ENCODE measurements around the gene ANK2.
A peak's percentile ranks its signal among the peaks of the same experiment; 100 is the strongest.
"Not testable (repeated sequence)": the region's sequence is repeated elsewhere in the genome, so short reads cannot be mapped to it uniquely, and the experiment has no call there.

Gene ANK2

DNA sequence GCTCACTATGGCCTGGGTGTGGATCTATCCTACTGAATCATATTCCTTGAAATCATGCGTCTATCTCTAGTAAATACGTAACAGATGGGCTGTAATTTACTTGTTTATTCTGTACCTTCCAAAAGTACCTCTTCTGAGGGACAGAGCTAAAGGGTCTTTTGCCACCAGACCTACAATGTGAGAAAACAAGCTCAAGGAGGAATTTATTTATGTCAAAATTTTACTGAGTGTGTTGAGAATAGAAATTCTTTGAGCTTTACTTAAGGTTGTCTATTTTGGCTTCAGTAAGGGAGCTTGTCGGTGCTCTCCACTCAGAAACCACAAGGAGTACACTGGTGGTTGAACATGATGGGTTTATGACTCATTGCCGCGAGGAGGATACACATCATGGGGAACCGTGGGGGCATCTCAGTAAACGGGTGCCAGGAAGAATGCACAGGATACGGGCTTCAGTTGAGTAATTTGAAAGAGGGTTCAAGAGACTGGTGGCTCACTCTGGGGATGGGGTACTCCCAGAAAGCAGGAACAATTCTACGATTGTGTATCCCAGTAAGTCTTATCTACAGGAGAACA, 3.0 kb downstream of the ANK2 start:
- DNase-seq, result no peak

DNA sequence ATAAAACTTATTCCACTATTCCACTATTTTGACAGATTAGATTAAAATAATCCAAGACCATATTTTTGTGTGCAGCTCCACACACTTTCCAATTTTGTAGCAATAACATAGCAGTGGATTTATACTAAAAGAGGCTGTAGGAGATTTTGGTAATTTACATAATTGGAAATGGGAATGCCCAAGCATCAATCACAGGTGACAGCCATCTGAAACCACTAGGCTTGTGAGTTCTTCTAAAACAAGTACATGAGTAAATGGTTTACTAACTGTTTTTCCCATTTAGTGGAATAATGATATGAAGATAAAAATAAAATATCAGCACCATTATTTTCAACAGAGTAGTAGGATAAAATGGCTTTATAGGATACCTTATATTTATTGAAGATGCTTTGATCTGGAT, 4.4 kb downstream of the ANK2 start:
- no peak for DNase-seq

DNA sequence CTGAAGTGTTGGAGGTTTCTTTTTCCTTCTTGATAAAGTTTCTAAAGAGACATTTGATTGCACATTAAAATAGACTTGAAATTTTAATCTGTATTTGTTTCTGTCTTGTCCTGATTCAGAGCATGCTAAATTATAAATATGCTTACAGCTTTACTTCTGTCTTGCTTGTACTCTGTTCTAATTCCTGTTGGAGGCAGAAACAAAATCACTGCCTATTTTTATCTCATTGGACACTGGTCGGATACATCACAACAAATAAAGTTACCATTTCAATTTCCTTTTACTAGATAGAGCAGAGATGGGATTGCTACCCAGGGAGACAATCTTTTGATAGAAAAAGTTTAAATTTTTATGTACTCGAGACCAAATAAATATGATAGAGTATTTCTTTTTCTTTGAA, 6.9 kb downstream of the ANK2 start:
- DNase-seq, result no peak

GRCh38 chr4:113057891-113058290, 8.4 kb downstream of the ANK2 start:
- no peak for DNase-seq

GRCh38 chr4:113059449-113060182, 10.2 kb downstream of the ANK2 start:
- DNase-seq, result no peak

DNA sequence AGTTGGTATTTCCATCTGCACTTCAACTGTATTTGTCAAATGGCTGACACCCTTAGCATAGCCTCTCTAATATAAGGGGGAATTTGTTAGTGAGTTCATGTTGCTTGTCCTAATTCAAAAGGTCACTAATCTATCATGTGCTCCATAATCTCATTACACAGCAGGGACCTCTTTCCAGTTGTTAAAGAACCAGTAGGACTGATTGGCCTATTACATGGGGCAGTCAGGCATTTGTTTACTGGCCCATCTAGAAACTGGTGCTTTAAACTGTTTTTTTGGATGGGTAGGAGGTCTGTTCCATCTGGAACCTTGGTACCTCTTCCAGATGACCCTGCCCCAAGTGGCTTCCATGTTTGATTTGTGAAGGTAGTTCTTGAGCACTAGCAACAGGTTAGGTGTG, 11.4 kb downstream of the ANK2 start:
- DNase-seq, result no peak

- DNase-seq, result peak; percentile 20
Observed at GRCh38 chr4:113064244-113064643, 14.8 kb downstream of the ANK2 start.

DNA sequence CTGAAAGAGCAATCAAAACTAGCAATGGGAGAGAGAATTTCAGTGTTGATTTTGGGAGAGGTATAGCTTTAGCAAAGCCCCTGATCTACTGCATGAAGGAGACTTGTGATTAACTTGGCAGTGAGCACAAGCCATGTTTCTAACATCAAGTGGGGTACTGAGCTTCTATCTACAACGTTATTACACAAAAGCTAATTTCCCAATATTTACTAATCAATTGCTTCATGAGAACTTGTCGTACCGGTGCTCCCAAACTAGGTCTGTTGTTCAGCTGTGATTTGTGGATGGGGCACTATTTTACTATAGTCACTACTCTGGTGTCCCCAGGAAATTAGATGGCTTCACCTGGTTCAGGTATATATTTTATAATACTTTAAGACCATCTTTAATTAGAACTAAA, 16.2 kb downstream of the ANK2 start:
- no peak for DNase-seq

GRCh38 chr4:113068771-113069170, 19.3 kb downstream of the ANK2 start:
- DNase-seq, result not testable (repeated sequence)

GRCh38 chr4:113069212-113069892, 19.9 kb downstream of the ANK2 start:
- no peak for DNase-seq

DNA sequence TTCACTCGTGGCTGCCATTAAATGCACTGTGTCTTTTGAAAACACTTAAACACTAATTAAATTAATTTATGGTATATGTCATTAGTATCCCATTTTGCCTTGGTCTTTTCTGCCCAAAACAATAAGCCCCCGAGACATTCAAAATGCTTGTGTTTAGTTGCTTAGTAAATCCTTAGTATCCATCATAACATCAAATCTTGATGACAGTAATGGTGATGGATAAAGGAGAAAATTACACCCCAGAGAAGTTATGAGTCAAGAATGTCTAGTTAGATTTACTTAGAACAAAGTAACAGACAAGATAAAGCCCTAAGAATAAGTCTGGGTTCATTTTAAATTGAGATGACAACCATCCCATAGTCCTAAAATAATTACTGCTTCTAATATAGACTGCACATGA, 21.3 kb downstream of the ANK2 start:
- DNase-seq, result no peak

DNA sequence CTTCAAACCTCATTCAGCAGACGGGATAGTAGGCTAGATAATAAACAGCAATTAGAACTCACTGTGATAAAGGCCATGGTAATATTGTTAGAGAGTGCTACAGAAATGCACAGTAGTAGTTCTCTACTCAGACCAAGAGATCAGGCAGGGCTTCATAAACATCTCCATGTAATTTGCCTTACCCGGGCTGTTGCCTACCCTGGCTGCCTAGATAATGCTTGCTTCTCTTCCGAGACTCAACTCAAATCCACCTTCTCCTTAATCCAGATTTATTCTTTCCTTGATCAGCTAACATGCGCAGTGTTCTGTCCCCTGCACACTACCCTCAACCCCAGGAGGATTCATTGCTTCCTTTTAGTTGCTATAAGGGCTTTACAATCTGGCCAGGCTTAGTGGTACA, 21.8 kb downstream of the ANK2 start:
- no peak for DNase-seq

GRCh38 chr4:113071805-113072204, 22.4 kb downstream of the ANK2 start:
- DNase-seq, result no peak

DNA sequence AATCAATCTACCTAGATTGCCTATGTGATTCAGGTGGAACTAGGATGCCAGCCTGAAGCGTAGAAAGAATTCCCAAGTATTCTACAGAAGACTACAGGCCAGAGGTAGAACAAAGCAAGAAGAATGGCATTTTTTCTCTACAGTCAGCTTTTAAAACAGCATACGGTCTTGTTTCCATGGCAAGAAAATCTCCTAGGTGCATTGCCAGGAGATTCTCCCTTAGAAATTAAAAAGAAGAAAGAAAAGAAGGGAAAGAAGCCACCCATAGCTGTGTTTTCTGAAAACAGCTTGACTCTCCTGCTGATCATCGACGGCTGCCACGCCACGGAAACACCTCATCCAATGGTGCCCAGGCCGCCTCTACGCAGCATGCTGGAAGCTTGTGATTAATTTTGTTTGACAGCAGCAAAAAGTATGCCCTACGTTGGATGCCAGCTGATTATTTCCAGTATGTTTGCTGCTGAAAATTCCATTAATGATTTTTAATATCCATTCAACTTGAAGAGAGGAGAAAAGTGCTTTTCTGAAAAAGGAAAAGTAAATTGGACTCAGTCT, 24.1 kb downstream of the ANK2 start:
- no peak for DNase-seq

DNA sequence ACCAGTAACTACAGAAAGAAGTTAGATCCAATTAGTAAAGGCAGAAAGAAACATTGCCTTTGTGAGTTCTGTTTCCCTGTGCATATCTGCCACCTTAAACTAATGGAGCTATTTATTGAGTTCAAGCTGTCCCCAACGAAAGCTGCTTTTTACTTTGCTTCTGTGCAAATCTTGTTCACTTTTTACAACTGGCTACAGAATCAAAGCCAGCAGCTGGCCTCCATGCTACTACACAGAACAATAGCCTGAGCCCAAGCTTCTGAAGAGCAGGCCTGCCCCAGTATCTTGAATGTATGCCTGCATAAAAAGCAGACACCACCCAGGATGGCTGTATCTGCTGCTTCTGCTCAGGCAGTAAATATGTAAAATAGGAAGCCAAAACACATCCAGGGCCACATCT, 28.1 kb downstream of the ANK2 start:
- no peak for DNase-seq

DNA sequence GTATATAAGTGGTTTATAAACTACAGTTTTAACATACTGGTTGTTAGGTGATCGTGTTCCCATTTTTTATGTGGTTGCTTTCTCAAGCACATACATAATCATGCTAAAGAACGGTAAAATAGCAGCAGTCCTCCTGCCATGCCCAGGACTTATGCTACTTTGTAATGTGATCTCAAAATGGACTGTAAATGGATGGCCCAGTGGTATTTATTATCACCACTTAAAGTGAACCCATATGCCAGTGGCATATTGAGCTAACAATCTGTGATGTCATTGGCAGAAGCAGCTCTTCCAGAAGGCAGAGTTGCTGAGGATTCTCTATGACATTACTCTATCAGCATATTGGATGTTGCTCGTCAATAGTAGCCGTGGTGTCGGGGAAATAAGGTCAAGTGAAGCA, 28.6 kb downstream of the ANK2 start:
- no peak for DNase-seq

DNA sequence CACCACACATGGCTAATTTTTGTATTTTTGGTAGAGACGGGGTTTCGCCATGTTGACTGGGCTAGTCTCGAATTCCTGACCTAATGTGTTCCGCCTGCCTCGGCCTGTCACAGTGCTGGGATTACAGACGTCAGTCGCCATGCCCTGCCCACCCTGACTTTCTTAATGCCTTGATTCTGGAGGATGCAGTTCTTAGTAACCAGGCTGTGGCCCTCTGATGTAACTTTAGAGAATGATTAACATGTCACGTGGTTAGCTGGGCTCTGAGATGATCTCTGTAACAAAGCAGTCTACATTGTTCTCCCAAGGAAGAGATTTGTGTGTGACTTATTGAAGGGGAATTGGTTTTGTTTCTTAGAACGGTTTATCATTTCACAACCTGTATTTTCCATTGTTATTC, 30.6 kb downstream of the ANK2 start:
- DNase-seq, result no peak

DNA sequence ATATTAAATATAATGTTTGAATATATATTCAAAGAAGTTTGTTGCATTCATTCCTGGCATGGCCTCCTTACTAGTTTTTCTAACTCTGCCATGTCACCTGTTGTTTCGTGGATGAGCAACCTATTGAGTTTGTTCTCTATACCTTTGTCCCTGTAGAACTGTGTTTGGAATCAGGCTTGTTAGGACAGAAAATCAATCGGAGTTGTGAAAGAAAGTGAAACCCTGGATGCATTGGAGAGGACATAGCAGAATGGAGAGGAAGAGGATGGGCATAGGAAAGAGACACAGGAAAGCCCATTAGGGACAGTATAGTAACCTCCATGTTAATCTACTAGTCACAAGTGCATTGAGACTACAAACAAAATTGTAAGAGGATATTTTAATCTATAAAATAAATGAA, 31.2 kb downstream of the ANK2 start:
- no peak for DNase-seq

DNA sequence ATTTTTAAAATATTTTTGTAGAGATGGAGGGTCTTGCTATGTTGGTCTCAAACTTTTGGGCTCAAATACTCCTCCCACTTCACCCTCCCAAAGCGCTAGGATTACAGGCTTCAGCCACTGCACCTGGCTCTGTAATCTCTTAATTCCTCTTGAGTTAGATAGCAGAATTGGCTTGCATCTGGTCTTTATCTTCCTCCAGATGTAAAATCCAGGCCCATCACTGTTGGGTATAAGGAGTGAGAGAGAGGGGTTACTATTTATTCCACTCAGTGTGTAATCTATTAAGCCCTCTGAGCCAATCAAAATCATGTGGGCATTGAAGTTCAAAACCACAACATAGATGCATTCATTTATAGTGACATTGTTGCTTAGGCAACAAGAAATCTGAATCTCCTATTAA, 33.9 kb downstream of the ANK2 start:
- DNase-seq, result no peak

DNA sequence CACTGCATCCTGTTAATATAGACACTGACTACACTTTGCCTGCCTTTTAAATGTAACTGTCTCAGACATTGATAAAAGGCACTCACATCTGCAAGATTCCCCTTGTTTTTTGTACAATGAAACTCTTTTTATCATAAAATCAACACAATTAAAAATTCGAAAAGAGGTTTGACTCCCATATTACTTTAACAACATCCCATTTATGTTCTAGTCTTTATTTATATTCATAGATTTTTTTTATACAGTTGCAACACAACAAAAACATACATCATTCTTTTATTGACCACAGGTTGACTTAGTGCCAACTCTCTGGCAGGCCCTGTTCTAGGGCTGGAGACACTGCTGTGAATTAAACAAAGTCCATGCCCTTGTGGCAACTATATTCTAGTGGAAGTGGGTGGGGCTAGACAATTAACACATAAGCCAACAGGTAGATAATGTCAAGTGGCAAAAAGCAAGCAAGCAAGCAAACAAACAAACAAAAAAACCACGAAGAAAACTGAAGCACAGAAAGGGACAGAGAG, 36.8 kb downstream of the ANK2 start:
- DNase-seq, result no peak

DNA sequence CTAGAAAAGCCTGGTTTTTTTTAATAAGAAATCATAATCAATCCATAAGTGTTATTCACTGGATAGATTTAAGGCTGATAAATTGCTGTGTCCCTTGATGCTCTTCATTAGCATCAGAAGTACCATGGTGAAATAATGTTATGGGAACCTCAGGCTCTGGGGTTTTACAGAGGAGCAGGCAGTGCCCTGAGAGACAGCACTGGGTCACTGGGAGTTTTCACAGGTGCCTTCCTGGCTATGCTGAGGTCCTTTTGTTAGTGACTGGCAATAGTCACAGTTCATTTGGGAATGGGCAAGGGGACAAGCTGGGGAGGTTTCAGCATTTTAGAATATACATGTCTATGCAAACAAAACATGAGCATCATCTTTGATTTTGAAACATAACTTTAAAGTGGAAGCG, 38.6 kb downstream of the ANK2 start:
- DNase-seq, result no peak

- DNase-seq, result no peak
Observed at GRCh38 chr4:113090954-113091353, 41.5 kb downstream of the ANK2 start.

GRCh38 chr4:113094331-113094730, 44.9 kb downstream of the ANK2 start:
- DNase-seq, result no peak

DNA sequence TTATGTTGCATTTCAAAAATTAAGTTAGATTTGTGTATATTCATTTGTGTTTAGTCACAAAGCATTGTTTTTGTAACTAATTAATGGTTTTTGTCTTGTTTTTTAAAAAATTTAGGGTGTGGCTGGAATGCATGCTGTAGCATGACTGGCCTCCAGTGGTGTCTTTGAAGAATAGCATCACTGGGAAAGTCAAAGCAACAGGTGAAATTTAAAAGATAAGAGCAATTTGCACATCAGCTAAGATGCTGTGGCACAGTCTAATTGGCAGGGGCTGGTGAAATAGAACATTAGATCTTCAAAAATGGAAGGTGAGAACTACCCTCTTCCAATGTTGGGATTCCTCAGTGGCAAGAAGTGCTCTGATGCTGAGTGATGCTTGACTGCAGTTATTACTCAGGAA, 45.3 kb downstream of the ANK2 start:
- DNase-seq, result no peak

Measured in NCI-H1048 (cell line).